ENCODE data around the gene PPP1R12A.

DNA sequence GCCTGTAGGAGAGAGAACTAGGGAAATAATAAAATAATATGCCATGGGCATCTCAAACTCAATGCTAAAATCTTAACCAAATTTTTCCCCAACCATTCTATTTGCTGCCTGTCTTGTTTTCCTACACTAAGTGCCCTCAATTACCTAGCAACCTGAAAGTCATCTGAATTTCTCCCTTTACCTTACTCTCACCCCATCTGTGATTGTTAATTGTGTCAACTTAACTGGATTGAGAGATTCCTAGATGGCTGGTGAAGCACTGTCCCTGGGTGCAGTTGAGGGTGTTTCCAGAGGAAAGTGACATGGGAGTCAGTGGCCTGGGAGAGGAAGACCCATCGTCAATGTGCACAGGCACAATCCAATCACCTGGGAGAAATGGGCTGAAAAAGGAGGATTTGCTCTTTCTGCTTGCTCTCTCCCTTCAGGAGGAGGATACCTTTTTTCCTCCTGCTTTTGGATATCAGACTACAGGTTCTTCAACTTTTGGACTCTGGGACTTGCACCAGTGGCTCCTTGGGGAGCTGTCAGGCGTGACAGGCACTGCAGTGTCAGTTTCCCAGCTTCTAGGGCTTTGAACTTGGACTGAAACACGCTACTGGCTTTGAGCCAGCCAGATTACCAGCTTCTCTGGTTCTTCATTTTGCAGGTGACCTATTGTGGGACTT is 100.1 kb downstream of the PPP1R12A start:
- TF ChIP-seq POLR2AphosphoS5 (IDR thresholded peaks at IDR 0.05) (no peak), POLR2A (IDR thresholded peaks at IDR 0.05) (no peak), EP300 (IDR thresholded peaks at IDR 0.05) (no peak)
- TF ChIP-seq, protein P1, sequence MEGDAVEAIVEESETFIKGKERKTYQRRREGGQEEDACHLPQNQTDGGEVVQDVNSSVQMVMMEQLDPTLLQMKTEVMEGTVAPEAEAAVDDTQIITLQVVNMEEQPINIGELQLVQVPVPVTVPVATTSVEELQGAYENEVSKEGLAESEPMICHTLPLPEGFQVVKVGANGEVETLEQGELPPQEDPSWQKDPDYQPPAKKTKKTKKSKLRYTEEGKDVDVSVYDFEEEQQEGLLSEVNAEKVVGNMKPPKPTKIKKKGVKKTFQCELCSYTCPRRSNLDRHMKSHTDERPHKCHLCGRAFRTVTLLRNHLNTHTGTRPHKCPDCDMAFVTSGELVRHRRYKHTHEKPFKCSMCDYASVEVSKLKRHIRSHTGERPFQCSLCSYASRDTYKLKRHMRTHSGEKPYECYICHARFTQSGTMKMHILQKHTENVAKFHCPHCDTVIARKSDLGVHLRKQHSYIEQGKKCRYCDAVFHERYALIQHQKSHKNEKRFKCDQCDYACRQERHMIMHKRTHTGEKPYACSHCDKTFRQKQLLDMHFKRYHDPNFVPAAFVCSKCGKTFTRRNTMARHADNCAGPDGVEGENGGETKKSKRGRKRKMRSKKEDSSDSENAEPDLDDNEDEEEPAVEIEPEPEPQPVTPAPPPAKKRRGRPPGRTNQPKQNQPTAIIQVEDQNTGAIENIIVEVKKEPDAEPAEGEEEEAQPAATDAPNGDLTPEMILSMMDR (IDR thresholded peaks at IDR 0.05): no peak
